Activated CD4-positive, CD25-positive, alpha-beta regulatory T cell treated with anti-CD3 and anti-CD28 coated beads, Interleukin-2, amount 50 U/mL, for 16 hours (primary cell): Measurements from ENCODE around the gene SLC6A17.

Experiments used
- DNase-seq: peaks from one replicate; pipeline ENCODE4 v3.0.0-alpha.2; 2020; ENCODE audit warnings: low read depth, low spot score

Gene SLC6A17

DNA sequence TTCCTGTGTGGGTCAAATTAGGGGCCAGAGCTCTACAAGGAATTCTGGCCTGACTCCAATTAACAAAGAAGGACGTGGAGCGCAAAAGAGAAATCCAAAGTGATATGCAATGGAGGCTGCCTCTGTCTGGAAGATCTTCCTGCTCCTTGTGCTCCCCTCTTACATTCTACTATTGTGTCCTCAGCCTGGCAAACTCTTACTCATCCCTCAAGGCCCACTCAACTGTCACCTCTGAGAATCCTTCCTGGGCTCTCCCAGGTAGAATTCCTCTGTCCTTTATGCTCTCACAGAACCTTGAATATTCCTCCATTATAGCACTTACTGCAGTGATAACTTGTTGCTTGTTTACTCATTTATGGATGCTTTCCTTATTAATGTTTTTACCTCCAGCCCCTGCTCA lies 91.2 kb downstream of the SLC6A17 start:
- DNase-seq: no peak

DNA sequence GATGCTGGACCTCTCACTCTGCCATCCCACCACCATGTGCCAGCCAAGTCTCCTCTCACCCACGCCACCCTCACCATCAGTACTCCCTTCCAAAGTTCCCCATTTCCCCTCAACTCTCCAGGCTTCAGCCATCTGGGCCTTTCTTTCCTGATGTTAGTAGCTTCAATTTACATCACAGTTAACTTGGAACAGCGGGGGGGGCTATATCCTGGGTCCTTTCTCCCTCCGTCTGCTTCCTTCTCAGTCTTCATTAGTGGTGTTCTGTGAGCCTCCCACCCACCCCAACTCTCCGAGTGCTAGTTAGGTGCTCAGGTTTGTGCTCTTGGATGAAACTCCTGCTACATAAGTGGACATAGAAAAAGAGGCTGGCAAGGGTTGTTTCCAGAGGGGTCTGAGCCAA lies 91.8 kb downstream of the SLC6A17 start:
- DNase-seq: no peak

DNA sequence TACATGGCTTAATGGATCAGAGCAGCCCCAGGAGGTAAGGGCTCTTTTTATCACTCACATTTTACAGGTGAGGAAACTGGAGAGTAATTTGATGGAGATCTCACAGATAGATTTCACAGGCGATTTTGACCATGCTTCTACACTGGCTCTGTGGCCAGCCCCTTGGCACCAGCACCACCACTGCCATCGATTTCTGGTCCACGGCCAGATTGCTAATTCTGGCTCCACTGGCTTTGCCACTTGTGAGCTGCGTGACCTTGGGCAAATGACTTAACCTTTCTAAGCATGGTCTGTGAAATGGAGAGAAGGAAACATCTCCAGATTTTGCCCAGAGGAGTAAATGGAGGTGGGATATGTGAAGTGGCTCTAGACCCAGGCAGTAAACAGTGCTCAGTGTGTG lies 92.4 kb downstream of the SLC6A17 start:
- DNase-seq: no peak

DNA sequence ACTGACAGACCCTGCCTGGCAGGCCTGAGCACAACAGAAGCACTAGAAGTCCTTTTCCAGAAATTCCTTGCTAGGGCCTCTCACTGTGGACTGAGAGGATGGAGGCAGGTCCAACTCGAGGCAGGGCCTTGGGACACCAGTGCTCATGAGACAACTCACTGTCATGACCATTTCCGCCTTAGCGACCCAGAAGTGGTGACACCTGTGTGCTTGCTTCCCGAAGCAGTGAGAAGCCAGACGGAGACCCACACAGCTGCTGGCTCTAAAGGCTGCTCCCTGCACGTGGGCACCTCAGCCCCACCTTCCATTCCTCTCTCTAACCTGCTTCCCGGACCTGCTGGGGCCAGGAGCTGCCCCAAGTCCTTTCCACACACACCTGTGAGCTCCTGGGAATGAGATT lies 92.9 kb downstream of the SLC6A17 start:
- no peak for DNase-seq

DNA sequence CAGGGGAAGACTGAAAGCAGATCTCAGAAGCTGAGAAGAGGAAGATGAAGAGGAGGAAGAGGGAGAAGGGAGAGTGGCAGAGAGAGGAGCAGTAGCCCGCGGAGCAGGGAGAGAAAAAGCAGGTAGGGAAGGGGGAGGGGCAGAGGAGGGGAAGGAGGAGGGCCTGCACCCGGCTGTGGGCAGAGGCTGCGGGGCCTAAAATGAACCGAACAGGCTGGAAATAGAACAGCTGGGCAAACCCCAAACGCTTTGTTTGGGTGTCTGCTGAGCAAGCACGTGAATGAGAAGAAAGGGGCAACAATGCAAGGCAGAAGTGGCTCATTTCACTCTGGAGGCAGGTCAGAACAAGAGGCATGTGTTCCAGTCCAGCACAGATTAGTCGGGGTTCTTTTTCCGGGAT lies 93.3 kb downstream of the SLC6A17 start:
- no peak for DNase-seq

DNA sequence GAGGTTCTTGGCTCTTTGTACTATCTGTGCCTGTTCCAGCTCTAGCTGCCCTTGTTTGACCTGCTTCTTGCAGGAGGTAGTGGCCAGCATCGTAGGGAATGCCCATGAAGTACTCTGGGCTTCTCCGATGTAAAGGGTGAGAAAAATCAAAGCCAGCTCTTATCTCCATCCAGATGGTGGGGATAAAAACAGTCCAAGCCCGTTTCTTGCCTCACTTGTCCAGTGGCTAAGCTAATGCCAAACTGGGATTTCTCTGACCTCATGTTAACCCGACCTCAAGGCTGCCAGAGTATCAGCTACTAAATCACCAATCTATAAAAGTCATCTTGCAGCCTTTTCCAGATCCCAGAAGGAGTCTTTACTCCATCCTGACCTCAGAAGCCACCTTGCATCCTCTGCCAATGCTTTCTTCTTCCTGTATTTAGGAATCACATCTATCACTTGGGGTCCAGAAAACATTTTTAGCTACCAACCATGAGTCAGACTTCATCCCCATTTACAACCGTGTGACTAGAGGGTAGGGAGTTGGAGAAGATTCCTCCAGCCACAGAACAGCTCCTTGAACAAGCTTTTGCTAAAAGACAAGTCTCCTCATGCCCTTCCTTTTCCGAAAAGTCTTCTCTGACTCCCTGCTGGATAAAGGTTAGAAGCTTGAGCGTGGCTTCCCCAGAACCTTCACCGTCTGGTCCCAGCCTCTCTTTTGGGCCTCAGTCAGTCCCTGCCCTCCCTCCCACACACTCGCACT lies 95.8 kb downstream of the SLC6A17 start:
- DNase-seq: no peak

DNA sequence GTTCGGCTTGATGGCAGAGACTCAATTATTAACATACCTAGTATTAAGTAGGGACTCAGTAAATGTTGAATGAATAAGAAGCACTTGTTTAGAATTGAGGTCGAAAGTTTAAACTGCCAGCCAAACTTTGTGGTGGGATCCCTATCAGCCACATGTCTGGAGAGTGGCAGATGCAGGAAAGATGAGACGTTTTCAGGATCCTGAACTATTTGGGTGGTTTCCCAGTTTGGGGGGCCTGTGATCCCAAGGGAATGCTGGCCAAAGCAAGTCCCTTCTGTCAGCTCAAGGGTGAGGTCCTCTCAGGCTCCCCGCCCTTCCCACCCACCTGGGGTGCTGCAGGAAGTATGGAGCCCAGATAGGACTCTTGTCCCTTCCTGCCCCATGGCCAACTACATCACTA lies 98.5 kb downstream of the SLC6A17 start:
- DNase-seq: no peak

DNA sequence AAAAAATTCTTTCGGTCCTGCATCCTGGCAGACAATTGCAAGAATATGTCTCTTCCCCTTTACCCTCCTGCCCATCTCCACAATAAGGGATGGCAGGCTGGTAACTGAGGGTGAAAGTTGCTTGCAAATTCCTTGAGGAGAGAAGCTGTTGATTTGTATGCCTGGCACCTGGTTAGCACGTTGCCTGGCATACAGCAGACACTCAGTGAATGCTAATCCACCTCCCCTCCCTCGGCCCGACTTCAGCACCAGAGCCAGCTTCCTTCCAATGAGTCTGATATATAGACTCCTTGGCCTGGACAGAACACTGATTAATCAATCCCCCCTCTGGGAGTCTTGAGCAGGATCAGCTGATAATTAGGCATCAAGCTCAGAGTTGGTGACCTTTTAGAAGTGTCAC lies 99.0 kb downstream of the SLC6A17 start:
- DNase-seq: no peak

DNA sequence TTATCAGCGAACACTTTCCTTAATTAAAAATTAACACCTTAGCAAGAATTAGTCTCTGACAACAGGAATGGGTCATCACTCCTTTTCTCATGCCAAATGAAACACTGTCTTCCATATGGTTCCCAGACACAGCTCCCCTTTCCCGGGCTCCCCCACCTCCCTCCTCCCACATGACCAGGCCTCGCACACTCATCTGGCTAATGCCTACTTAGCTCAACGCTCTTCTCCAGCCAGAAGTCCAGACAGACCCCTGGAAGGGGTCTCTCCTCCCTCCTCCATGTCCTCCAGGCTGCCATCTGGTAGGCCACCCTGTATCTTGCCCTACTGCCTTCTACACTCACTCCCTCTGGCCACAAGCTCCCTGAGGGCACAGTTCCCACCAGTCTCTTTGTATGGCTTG lies 99.7 kb downstream of the SLC6A17 start:
- DNase-seq: no peak

DNA sequence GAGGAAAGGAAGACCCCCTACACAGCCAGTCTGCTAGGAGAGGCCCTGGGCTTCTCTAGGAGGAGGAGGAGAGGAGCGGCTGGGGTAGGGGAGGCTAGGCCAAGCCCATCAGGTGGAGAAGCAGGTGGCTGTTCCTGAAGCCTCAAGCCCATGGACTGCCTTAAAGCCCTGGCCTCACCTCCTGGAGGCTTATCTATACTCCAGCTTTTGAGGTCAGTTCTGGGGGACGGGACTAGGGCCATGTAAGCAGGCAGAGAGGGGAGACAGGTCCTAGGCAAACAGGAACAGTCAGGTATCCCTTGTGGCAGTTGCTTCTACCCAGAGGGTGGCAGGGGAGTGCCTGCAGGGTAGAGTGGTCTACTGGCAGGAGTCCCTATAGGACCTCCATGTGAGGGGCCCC lies 100.5 kb downstream of the SLC6A17 start:
- DNase-seq: no peak
